GM23338 (cell line): ENCODE data around the gene NID1. TPM values are rescaled to one million over a fixed set of nuclear protein-coding genes. Genes with fewer than 3 reads are reported as not detected.

Source experiments
- ATAC-seq: fragments of 200-7000 bp; cut with Tn5 transposase; 3 replicates; pipeline ENCODE4 v1.9.1; 2020
- DNase-seq: peaks from one replicate; pipeline ENCODE4 v3.0.0-alpha.2; 2015; ENCODE audit warnings: low spot score
- H2AFZ ChIP-seq: fragments of 200-600 bp; sonication (generic); 2 replicates; pipeline ENCODE4 v1.8.0; 2016; ENCODE audit warnings: antibody characterized with exemption, mild to moderate bottlenecking, moderate library complexity
- H3F3A ChIP-seq: fragments of 200-600 bp; sonication (generic); replicated peaks from 2 replicates; pipeline ENCODE4 v1.8.0; 2017; ENCODE audit warnings: antibody characterized with exemption, mixed run types, low read depth
- H3K27ac ChIP-seq: fragments of 200-600 bp; sonication (generic); 2 replicates; pipeline ENCODE4 v1.6.1; 2016; ENCODE audit warnings: low read depth
- H3K27me3 ChIP-seq: fragments of 200-600 bp; sonication (generic); 2 replicates; pipeline ENCODE4 v1.8.0; 2016; ENCODE audit warnings: mild to moderate bottlenecking, mixed run types, moderate library complexity; ENCODE audit not compliant: insufficient read depth
- H3K36me3 ChIP-seq: fragments of 200-600 bp; sonication (generic); 2 replicates; pipeline ENCODE4 v1.8.0; 2016; ENCODE audit warnings: mild to moderate bottlenecking; ENCODE audit not compliant: insufficient read depth
- H3K4me1 ChIP-seq: fragments of 200-600 bp; sonication (generic); 2 replicates; pipeline ENCODE4 v1.8.0; 2016; ENCODE audit warnings: mild to moderate bottlenecking, moderate library complexity; ENCODE audit not compliant: insufficient read depth
- H3K4me2 ChIP-seq: fragments of 200-600 bp; sonication (generic); 2 replicates; pipeline ENCODE4 v1.7.1; 2017; ENCODE audit warnings: mixed run types
- H3K4me3 ChIP-seq: fragments of 200-600 bp; sonication (generic); 2 replicates; pipeline ENCODE4 v1.6.1; 2016; ENCODE audit warnings: mixed run types
- H3K79me2 ChIP-seq: fragments of 200-600 bp; sonication (generic); replicated peaks from 2 replicates; pipeline ENCODE4 v1.8.0; 2017; ENCODE audit warnings: mild to moderate bottlenecking; ENCODE audit not compliant: insufficient read depth
- H3K9me2 ChIP-seq: fragments of 200-600 bp; sonication (generic); 2 replicates; pipeline ENCODE4 v1.8.0; 2017; ENCODE audit not compliant: insufficient read depth
- H4K20me1 ChIP-seq: fragments of 200-600 bp; sonication (generic); replicated peaks from 2 replicates; pipeline ENCODE4 v1.8.0; 2017; ENCODE audit warnings: mild to moderate bottlenecking; ENCODE audit not compliant: insufficient read depth
- H3K27ac Mint-ChIP-seq: 2 replicates; pipeline ENCODE4 v1.8.0; 2020; ENCODE audit warnings: inconsistent platforms, mild to moderate bottlenecking, moderate library complexity, mixed read lengths
- H3K27me3 Mint-ChIP-seq: 3 replicates; pipeline ENCODE4 v1.8.0; 2022; ENCODE audit warnings: low read depth, mild to moderate bottlenecking, moderate library complexity, mixed read lengths, inconsistent platforms; ENCODE audit not compliant: insufficient read depth, poor library complexity
- H3K36me3 Mint-ChIP-seq: 3 replicates; pipeline ENCODE4 v1.8.0; 2021; ENCODE audit warnings: low read depth, mild to moderate bottlenecking, inconsistent platforms, moderate library complexity, mixed read lengths
- H3K4me1 Mint-ChIP-seq: 3 replicates; pipeline ENCODE4 v1.8.0; 2020; ENCODE audit warnings: mild to moderate bottlenecking, inconsistent platforms, mixed read lengths
- H3K4me3 Mint-ChIP-seq: 3 replicates; pipeline ENCODE4 v1.8.0; 2021; ENCODE audit warnings: moderate library complexity, mild to moderate bottlenecking, inconsistent platforms, mixed read lengths
- H3K9me3 Mint-ChIP-seq: 3 replicates; pipeline ENCODE4 v1.8.0; 2020; ENCODE audit warnings: moderate library complexity, mild to moderate bottlenecking, inconsistent platforms, mixed read lengths
- CREB1 ChIP-seq: fragments of 250-450 bp; sonication (Bioruptor Pico); IDR thresholded peaks from 2 replicates; pipeline ENCODE4 v1.5.0; 2020; ENCODE audit warnings: low read depth, mild to moderate bottlenecking, moderate library complexity
- EZH2 ChIP-seq: fragments of 200-600 bp; sonication (generic); IDR thresholded peaks from one replicate; pipeline ENCODE4 v1.8.0; 2017; ENCODE audit warnings: antibody characterized with exemption, mild to moderate bottlenecking, low read depth; ENCODE audit not compliant: unreplicated experiment
- EZH2phosphoT487 ChIP-seq: fragments of 200-600 bp; sonication (generic); IDR thresholded peaks from one replicate; pipeline ENCODE4 v1.8.1; 2018; ENCODE audit warnings: antibody characterized with exemption; ENCODE audit not compliant: unreplicated experiment
- JUNB ChIP-seq: IDR thresholded peaks from one replicate; pipeline ENCODE4 v1.6.1; 2016; ENCODE audit warnings: antibody characterized with exemption; ENCODE audit not compliant: unreplicated experiment
- NANOG ChIP-seq: IDR thresholded peaks from 2 replicates; pipeline ENCODE4 v1.6.1; 2016; ENCODE audit warnings: antibody characterized with exemption, borderline replicate concordance
- POLR2AphosphoS5 ChIP-seq: IDR thresholded peaks from 2 replicates; pipeline ENCODE4 v1.6.1; 2016; ENCODE audit warnings: antibody characterized with exemption, low read depth
- STAT1 ChIP-seq: IDR thresholded peaks from one replicate; pipeline ENCODE4 v1.6.1; 2016; ENCODE audit warnings: antibody characterized with exemption; ENCODE audit not compliant: unreplicated experiment
- ZNF114 ChIP-seq: fragments of 250-450 bp; sonication (Bioruptor Pico); IDR thresholded peaks from 2 replicates; pipeline ENCODE4 v1.5.0; 2020; ENCODE audit warnings: mild to moderate bottlenecking, moderate library complexity
- ZNF331 ChIP-seq: fragments of 250-450 bp; sonication (Bioruptor Pico); IDR thresholded peaks from 2 replicates; pipeline ENCODE4 v1.5.0; 2020; ENCODE audit warnings: low read depth, mild to moderate bottlenecking, moderate library complexity
- polyA plus RNA-seq: library from polyadenylated mRNA; unstranded; fragments of >200 nt; fragmentation: Nextera tagmentation; extraction: Ambion mirVana; gene quantifications from 2 replicates; pipeline ENCODE4 v1.2.1, GENCODE V29; 2016
- total RNA-seq: library from RNA; depleted of rRNA; stranded (reverse); fragments of >200 nt; shearing (Covaris generic); gene quantifications from 2 replicates; pipeline ENCODE4 v1.2.3, GENCODE V29; 2014
- TF ChIP-seq, protein P1 (sequence below): fragments of 250-450 bp; sonication (Bioruptor Pico); IDR thresholded peaks from 2 replicates; pipeline ENCODE4 v1.5.0; 2020; ENCODE audit warnings: mild to moderate bottlenecking, moderate library complexity
- TF ChIP-seq, protein P2 (sequence below): IDR thresholded peaks from 2 replicates; pipeline ENCODE4 v1.6.1; 2016; ENCODE audit warnings: antibody characterized with exemption
- TF ChIP-seq, protein P3 (sequence below): IDR thresholded peaks from one replicate; pipeline ENCODE4 v1.6.1; 2018; ENCODE audit warnings: antibody characterized with exemption; ENCODE audit not compliant: unreplicated experiment
- TF ChIP-seq, protein P4 (sequence below), 2 experiments: fragments of 200-600 bp in 1 of 2; sonication (generic) in 1 of 2; conservative IDR thresholded peaks; 2 replicates each; pipeline versions ENCODE4 v1.5.1 to v1.6.1; 2016 to 2017; ENCODE audit warnings: antibody characterized with exemption in 2 of 2, low read depth in 2 of 2, mild to moderate bottlenecking in 2 of 2, moderate library complexity in 1 of 2

Gene NID1
- total and polyA plus RNA-seq, 2 experiments from 2014 or later = 7.1 to 32.5 TPM

DNA sequence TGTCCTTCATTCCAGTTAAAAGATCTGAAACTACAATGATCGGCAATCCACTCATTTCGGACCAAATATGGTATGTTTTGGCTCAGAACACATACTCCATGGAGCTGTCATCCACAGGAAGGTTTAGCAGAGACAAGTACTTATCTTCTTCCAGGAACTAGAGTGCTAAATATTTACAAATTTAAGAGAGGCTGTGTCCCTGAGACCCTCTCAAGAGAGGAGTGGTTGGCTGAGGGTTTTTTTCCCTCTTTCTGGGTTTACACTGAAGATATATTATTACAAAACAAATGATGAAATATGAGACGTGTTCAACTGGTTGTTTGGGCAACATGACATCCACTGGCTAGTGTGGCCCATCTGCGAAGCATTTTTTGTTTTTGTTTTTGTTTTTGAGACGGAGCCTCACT, 25.9 kb upstream of the NID1 start:
- no peak for ATAC-seq
- Histone ChIP-seq H3K4me2 (no peak overlapping the region), H3K79me2 (no peaks in the 10 kb centered on the region), H3K9me2 (no peaks in the 10 kb centered on the region), H2AFZ (no peak overlapping the region), H3F3A (no peaks in the 10 kb centered on the region), H3K27ac (no peak overlapping the region), H3K36me3 (no peaks in the 10 kb centered on the region), H3K27me3 (no peaks in the 10 kb centered on the region), H4K20me1 (no peaks in the 10 kb centered on the region), H3K4me3 (no peak overlapping the region), H3K4me1 (no peaks in the 10 kb centered on the region)
- Mint-ChIP-seq H3K4me1 (0 out of 3 replicates have a peak, but pooled peaks cover 3% of the 10 kb centered on the region), H3K27me3 (peaks cover 3% of the 10 kb centered on the region), H3K36me3 (peaks cover 8% of the 10 kb centered on the region; the same call in 2 of the 3 replicates), H3K9me3 (peaks cover 11% of the 10 kb centered on the region), H3K27ac (no peak overlapping the region), H3K4me3 (no peak overlapping the region)
- no peak for DNase-seq
- no peak for TF ChIP-seq STAT1
- TF ChIP-seq JUNB = no peak
- TF ChIP-seq CREB1 = no peak
- TF ChIP-seq, protein P1, sequence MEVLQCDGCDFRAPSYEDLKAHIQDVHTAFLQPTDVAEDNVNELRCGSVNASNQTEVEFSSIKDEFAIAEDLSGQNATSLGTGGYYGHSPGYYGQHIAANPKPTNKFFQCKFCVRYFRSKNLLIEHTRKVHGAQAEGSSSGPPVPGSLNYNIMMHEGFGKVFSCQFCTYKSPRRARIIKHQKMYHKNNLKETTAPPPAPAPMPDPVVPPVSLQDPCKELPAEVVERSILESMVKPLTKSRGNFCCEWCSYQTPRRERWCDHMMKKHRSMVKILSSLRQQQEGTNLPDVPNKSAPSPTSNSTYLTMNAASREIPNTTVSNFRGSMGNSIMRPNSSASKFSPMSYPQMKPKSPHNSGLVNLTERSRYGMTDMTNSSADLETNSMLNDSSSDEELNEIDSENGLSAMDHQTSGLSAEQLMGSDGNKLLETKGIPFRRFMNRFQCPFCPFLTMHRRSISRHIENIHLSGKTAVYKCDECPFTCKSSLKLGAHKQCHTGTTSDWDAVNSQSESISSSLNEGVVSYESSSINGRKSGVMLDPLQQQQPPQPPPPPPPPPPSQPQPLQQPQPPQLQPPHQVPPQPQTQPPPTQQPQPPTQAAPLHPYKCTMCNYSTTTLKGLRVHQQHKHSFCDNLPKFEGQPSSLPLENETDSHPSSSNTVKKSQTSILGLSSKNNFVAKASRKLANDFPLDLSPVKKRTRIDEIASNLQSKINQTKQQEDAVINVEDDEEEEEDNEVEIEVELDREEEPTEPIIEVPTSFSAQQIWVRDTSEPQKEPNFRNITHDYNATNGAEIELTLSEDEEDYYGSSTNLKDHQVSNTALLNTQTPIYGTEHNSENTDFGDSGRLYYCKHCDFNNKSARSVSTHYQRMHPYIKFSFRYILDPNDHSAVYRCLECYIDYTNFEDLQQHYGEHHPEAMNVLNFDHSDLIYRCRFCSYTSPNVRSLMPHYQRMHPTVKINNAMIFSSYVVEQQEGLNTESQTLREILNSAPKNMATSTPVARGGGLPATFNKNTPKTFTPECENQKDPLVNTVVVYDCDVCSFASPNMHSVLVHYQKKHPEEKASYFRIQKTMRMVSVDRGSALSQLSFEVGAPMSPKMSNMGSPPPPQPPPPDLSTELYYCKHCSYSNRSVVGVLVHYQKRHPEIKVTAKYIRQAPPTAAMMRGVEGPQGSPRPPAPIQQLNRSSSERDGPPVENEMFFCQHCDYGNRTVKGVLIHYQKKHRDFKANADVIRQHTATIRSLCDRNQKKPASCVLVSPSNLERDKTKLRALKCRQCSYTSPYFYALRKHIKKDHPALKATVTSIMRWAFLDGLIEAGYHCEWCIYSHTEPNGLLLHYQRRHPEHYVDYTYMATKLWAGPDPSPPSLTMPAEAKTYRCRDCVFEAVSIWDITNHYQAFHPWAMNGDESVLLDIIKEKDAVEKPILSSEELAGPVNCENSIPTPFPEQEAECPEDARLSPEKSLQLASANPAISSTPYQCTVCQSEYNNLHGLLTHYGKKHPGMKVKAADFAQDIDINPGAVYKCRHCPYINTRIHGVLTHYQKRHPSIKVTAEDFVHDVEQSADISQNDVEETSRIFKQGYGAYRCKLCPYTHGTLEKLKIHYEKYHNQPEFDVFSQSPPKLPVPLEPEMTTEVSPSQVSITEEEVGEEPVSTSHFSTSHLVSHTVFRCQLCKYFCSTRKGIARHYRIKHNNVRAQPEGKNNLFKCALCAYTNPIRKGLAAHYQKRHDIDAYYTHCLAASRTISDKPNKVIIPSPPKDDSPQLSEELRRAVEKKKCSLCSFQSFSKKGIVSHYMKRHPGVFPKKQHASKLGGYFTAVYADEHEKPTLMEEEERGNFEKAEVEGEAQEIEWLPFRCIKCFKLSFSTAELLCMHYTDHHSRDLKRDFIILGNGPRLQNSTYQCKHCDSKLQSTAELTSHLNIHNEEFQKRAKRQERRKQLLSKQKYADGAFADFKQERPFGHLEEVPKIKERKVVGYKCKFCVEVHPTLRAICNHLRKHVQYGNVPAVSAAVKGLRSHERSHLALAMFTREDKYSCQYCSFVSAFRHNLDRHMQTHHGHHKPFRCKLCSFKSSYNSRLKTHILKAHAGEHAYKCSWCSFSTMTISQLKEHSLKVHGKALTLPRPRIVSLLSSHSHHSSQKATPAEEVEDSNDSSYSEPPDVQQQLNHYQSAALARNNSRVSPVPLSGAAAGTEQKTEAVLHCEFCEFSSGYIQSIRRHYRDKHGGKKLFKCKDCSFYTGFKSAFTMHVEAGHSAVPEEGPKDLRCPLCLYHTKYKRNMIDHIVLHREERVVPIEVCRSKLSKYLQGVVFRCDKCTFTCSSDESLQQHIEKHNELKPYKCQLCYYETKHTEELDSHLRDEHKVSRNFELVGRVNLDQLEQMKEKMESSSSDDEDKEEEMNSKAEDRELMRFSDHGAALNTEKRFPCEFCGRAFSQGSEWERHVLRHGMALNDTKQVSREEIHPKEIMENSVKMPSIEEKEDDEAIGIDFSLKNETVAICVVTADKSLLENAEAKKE = no peak
- TF ChIP-seq EZH2phosphoT487 = no peak
- TF ChIP-seq, protein P2, sequence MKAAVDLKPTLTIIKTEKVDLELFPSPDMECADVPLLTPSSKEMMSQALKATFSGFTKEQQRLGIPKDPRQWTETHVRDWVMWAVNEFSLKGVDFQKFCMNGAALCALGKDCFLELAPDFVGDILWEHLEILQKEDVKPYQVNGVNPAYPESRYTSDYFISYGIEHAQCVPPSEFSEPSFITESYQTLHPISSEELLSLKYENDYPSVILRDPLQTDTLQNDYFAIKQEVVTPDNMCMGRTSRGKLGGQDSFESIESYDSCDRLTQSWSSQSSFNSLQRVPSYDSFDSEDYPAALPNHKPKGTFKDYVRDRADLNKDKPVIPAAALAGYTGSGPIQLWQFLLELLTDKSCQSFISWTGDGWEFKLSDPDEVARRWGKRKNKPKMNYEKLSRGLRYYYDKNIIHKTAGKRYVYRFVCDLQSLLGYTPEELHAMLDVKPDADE = no peak
- TF ChIP-seq, protein P3, sequence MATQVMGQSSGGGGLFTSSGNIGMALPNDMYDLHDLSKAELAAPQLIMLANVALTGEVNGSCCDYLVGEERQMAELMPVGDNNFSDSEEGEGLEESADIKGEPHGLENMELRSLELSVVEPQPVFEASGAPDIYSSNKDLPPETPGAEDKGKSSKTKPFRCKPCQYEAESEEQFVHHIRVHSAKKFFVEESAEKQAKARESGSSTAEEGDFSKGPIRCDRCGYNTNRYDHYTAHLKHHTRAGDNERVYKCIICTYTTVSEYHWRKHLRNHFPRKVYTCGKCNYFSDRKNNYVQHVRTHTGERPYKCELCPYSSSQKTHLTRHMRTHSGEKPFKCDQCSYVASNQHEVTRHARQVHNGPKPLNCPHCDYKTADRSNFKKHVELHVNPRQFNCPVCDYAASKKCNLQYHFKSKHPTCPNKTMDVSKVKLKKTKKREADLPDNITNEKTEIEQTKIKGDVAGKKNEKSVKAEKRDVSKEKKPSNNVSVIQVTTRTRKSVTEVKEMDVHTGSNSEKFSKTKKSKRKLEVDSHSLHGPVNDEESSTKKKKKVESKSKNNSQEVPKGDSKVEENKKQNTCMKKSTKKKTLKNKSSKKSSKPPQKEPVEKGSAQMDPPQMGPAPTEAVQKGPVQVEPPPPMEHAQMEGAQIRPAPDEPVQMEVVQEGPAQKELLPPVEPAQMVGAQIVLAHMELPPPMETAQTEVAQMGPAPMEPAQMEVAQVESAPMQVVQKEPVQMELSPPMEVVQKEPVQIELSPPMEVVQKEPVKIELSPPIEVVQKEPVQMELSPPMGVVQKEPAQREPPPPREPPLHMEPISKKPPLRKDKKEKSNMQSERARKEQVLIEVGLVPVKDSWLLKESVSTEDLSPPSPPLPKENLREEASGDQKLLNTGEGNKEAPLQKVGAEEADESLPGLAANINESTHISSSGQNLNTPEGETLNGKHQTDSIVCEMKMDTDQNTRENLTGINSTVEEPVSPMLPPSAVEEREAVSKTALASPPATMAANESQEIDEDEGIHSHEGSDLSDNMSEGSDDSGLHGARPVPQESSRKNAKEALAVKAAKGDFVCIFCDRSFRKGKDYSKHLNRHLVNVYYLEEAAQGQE = no peak
- TF ChIP-seq ZNF331 (CRISPR knock-in tag) = no peak
- TF ChIP-seq, protein P4, sequence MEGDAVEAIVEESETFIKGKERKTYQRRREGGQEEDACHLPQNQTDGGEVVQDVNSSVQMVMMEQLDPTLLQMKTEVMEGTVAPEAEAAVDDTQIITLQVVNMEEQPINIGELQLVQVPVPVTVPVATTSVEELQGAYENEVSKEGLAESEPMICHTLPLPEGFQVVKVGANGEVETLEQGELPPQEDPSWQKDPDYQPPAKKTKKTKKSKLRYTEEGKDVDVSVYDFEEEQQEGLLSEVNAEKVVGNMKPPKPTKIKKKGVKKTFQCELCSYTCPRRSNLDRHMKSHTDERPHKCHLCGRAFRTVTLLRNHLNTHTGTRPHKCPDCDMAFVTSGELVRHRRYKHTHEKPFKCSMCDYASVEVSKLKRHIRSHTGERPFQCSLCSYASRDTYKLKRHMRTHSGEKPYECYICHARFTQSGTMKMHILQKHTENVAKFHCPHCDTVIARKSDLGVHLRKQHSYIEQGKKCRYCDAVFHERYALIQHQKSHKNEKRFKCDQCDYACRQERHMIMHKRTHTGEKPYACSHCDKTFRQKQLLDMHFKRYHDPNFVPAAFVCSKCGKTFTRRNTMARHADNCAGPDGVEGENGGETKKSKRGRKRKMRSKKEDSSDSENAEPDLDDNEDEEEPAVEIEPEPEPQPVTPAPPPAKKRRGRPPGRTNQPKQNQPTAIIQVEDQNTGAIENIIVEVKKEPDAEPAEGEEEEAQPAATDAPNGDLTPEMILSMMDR (conservative IDR thresholded peaks at IDR 0.05; ENCODE audit: low read depth in 2 of 2) = no peak
- no peak for TF ChIP-seq ZNF114
- no peak for TF ChIP-seq NANOG
- no peak for TF ChIP-seq EZH2
- no peak for TF ChIP-seq POLR2AphosphoS5
